Coronary artery (tissue), 2 donors: ENCODE measurements around the gene INSR.

ENCODE experiments used
- DNase-seq: peaks from one replicate; pipeline ENCODE4 v3.0.0-alpha.2; 2017; ENCODE audit warnings: low spot score
- H3K27ac ChIP-seq, 2 donors: fragments of 200-600 bp; sonication (generic); one replicate each; pipeline ENCODE4 v1.5.1; 2016 to 2019
- H3K4me3 ChIP-seq: fragments of 200-600 bp; sonication (generic); 2 replicates; pipeline ENCODE4 v1.5.1; 2016; ENCODE audit warnings: mild to moderate bottlenecking, moderate library complexity
- TF ChIP-seq, protein P1 (sequence below): fragments of 200-600 bp; sonication (generic); IDR thresholded peaks from one replicate; pipeline ENCODE4 v1.5.1; 2019; ENCODE audit warnings: antibody characterized with exemption

Gene INSR

DNA sequence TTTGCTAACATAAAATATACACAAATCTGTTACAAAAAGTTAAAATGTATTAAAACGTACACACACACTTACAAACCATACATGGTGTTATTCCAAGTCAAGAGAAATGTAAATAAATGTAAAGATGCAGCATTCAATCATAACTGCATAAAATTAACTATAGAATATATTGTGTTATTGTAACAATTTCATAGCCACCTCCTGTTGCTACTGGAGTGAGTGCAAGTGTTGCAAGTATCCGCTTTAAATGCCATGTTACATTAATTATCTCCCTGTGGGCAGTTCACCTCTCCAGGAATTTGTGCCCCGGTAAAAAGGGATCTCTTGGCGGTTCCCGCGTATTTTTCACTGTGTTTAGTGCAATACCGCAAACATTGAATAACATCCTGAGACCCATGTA, 3.5 kb upstream of the INSR start:
- H3K4me3 ChIP-seq = no peak overlapping the region
- no peak for DNase-seq
- no peak overlapping the region for H3K27ac ChIP-seq
- TF ChIP-seq, protein P1, sequence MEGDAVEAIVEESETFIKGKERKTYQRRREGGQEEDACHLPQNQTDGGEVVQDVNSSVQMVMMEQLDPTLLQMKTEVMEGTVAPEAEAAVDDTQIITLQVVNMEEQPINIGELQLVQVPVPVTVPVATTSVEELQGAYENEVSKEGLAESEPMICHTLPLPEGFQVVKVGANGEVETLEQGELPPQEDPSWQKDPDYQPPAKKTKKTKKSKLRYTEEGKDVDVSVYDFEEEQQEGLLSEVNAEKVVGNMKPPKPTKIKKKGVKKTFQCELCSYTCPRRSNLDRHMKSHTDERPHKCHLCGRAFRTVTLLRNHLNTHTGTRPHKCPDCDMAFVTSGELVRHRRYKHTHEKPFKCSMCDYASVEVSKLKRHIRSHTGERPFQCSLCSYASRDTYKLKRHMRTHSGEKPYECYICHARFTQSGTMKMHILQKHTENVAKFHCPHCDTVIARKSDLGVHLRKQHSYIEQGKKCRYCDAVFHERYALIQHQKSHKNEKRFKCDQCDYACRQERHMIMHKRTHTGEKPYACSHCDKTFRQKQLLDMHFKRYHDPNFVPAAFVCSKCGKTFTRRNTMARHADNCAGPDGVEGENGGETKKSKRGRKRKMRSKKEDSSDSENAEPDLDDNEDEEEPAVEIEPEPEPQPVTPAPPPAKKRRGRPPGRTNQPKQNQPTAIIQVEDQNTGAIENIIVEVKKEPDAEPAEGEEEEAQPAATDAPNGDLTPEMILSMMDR = no peak

DNA sequence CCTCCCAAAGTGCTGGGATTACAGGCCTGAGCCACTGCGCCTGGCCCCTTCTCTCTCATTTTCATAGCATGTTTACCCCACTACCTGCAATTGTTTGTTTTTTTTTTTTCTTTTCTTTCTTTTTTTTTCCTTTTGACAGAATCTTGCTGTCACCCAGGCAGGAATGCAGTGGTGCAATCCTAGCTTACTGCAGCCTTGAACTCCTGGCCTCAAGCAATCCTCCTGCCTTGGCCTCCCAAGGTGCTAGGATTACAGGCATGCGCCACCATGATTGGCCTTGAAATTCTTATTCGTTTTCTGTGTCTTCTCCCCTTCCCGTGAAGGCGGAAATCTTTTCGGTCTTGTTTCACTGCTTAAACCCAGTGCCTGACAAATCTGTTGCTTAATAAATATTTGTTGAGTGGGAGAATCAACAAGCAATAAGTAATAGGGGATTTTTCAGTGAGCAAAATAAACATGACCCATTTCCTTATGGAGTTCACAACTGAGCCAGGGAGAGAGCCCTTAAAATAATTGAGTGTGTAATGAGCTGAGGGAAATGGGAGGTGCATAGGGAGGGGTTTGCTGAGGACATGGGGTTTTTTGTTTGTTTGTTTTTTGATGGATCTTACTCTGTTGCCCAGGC, 1.8 kb upstream of the INSR start:
- TF ChIP-seq, protein P1 = no peak
- Histone ChIP-seq H3K27ac (no peak overlapping the region), H3K4me3 (no peak overlapping the region)
- no peak for DNase-seq

DNA sequence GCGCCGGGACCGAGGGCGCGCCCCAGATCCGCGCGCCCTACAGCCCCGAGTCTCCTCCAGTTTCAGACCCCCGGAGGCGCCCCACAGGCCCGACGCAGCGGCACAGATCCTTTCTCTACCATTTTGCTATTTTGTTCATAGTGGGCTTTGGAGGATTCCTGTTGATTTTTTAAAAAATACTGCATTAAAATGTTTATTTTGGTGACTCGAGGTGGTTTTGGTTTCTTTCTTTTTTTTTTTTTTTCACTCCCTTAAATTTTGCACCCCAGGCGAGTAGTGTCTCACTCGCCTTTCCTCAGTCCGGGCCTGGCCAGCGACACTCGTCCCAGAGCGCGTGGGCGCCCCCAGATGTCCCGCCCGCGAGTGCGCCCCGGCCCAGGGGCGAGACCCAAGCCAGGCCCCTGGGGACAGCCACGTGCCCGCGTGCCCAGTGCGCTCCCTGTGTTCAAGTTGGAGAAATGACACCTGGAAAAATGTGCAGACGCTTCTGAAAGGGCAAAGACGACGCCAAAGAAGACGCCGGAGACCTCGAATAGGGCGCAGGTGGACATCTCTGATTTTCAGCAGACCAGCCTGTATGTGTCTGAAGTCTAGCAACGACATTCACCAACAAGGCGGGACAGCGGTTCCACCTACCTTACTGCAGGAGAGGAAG, 471 bp upstream of the INSR start:
- peak; percentile 89 for DNase-seq
- Histone ChIP-seq H3K4me3 (peak overlapping the region; percentile 91), H3K27ac (peak overlapping the region; percentile 95)
- TF ChIP-seq, protein P1 = peak; percentile 21

DNA sequence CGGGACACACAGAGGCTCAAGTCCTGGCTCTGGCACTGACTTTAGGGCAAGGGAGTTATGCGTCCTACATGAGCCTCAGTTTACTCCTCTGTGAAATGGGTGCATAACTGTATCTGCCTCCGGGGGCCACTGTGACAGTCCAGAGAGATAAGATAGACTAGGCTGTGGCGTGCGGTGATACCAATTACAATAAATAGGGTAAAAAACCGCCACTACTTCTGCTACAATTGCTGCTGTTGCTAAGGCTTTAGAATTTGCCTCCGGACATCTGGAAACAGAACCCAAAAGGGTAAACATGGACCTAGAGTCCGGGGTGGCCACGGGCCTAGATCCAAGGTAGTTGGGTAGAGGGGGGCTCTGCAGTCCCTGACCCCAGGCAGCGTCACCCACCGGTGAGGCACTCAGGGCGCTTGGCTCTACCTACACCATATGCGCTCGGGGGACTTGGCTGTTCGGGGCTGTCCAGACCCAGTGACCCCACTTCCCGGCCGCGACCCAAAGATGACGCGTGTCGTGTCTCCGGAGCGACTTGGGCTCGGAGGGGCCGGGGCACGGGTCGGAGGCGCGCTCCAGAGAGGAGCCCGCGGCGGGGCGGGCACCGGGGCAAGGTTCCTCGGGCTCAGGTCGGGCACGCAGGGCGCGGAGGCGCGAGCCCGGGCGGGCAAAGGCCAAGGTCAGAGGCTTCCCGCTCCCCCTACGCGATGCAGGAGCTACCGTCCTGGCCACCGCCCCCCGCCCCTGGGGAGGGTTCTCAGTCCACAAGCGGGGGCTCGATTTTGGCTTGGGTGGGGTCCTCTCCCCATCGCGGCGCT, 1.1 kb downstream of the INSR start:
- Histone ChIP-seq H3K4me3 (peak overlapping the region; percentile 91), H3K27ac (peak overlapping the region; percentile 95)
- TF ChIP-seq, protein P1 = no peak
- DNase-seq = peak; percentile 80

DNA sequence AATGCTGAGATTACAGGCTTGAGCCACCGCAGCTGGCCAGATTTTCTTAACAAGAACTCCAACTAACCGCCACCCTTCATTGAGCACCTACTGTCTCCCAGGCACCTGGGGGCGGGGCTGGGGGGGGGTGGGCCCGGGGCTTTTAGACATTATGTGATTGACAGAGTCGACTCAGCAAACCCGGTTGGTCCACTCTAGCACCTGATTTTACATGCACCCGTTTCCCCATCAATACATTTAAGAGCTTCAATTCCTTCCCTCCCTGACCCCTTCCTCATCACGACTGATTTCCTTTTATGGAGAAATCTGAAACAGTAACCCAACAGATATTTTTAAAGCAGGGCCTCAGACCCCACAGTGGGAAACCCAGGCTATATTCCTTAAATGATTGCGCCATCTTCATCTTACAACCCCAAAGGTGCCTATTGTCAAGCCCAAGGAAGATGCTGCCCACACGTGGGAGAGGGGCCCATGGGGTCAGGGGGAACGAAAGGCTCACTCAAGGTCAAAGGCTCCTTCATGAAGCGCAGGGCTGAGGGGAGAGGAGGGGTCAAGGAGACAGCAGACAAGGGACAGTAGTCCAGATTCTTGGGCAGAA, 1.8 kb downstream of the INSR start:
- TF ChIP-seq, protein P1 = no peak
- H3K27ac ChIP-seq = peak overlapping the region; percentile 95
- H3K4me3 ChIP-seq = peak overlapping the region; percentile 91
- DNase-seq = no peak

DNA sequence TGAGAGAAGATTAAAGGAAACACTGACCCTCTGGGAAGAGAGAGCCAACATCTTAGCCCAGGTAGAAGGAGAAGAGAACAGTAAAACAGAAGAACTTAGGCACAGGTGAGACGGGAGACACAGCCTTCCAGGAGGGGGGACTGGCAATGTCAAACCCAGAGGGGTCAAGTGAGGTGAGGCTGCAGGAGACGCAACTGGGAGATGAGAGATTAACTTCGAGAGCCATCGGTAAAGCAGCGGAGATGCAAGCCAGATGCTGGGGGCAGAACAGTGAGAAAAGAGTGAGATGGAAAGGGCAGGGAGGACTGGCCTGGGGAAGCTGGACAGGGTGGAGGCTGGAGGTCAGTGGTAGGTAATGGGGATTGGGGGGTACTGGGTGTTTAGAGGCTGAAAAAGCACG, 5.2 kb downstream of the INSR start:
- no peak overlapping the region for H3K4me3 ChIP-seq
- TF ChIP-seq, protein P1 = no peak
- H3K27ac ChIP-seq = no peak overlapping the region
- DNase-seq = no peak
